Measurements from ENCODE around the gene STIP1. TPM values are rescaled to one million over a fixed set of nuclear protein-coding genes. Genes with fewer than 3 reads are reported as not detected.

The STIP1 gene
- polyA plus RNA-seq, 1 donor from 2014 or later = 161 TPM

DNA sequence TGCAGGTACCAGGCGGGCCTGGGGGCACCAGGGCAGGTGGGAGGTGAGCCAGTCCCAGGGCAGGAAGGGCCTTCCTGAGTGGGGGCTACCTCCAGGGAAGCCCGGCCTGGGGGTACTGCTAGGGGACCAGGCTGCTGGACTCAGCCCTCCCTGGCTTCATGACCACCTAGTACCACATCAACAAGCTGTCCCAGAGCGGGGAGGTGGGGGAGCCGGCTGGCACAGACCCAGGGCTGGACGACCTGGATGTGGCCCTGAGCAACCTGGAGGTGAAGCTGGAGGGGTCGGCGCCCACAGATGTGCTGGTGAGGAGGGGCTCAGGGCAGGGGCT lies 33.3 kb downstream of the STIP1 start:
- Histone ChIP-seq H3K27ac (ENCODE audit: low read length) (no peak overlapping the region), H3K79me2 (replicated peaks; ENCODE audit: insufficient read depth, low read length) (no peaks in the 10 kb centered on the region)

GRCh38 chr11:64219755-64220154 lies 33.8 kb downstream of the STIP1 start:
- no peak overlapping the region for H3K9ac ChIP-seq (ENCODE audit: low read length)
- no peak overlapping the region for H3K27ac ChIP-seq (ENCODE audit: low read length)
- H3K9me2 ChIP-seq (ENCODE audit: insufficient read depth, low read length) = no peaks in the 10 kb centered on the region
- H3K9me3 ChIP-seq (ENCODE audit: low read length) = no peaks in the 10 kb centered on the region
- no peak overlapping the region for H3K4me3 ChIP-seq (ENCODE audit: low read length)
- H3K36me3 ChIP-seq (ENCODE audit: insufficient read depth, low read length) = no peaks in the 10 kb centered on the region
- H3K27me3 ChIP-seq (ENCODE audit: insufficient read depth, low read depth, low read length) = no peaks in the 10 kb centered on the region
- TF ChIP-seq EZH2 (IDR thresholded peaks at IDR 0.05; ENCODE audit: borderline replicate concordance, insufficient read depth, low read length, poor library complexity, severe bottlenecking) (no peak), RAD21 (conservative IDR thresholded peaks at IDR 0.05) (no peak), SMC3 (conservative IDR thresholded peaks at IDR 0.05; ENCODE audit: poor library complexity) (no peak)
- H3F3A ChIP-seq (ENCODE audit: insufficient read depth, low read length, poor library complexity, severe bottlenecking) = no peaks in the 10 kb centered on the region
- no peak overlapping the region for H3K4me2 ChIP-seq (ENCODE audit: low read length)
- no peaks in the 10 kb centered on the region for H3K79me2 ChIP-seq (replicated peaks; ENCODE audit: insufficient read depth, low read length)
- H2AFZ ChIP-seq (ENCODE audit: low read depth, low read length) = no peak overlapping the region
- H4K20me1 ChIP-seq (ENCODE audit: insufficient read depth) = no peaks in the 10 kb centered on the region

More for the DNA sequence above, 33.3 kb downstream of the STIP1 start:
- Histone ChIP-seq H3K36me3 (ENCODE audit: insufficient read depth, low read length) (no peaks in the 10 kb centered on the region), H3F3A (ENCODE audit: insufficient read depth, low read length, poor library complexity, severe bottlenecking) (no peaks in the 10 kb centered on the region), H3K4me2 (ENCODE audit: low read length) (no peak overlapping the region), H3K27me3 (ENCODE audit: insufficient read depth, low read depth, low read length) (no peaks in the 10 kb centered on the region), H3K4me3 (ENCODE audit: low read length) (no peak overlapping the region), H3K9ac (ENCODE audit: low read length) (no peak overlapping the region), H2AFZ (ENCODE audit: low read depth, low read length) (no peak overlapping the region), H4K20me1 (ENCODE audit: insufficient read depth) (no peaks in the 10 kb centered on the region), H3K9me3 (ENCODE audit: low read length) (no peaks in the 10 kb centered on the region), H3K9me2 (ENCODE audit: insufficient read depth, low read length) (no peaks in the 10 kb centered on the region)
- no peak for TF ChIP-seq TAF1 (IDR thresholded peaks at IDR 0.05; ENCODE audit: low read depth)
- TF ChIP-seq EP300 (conservative IDR thresholded peaks at IDR 0.05; ENCODE audit: poor library complexity, severe bottlenecking) = no peak
- no peak for TF ChIP-seq RAD21 (conservative IDR thresholded peaks at IDR 0.05)
- TF ChIP-seq MXI1 (conservative IDR thresholded peaks at IDR 0.05; ENCODE audit: poor library complexity, severe bottlenecking) = no peak
- no peak for TF ChIP-seq POLR2AphosphoS5 (IDR thresholded peaks at IDR 0.05)
- no peak for TF ChIP-seq REST (IDR thresholded peaks at IDR 0.05; ENCODE audit: borderline replicate concordance)
- no peak for TF ChIP-seq EZH2 (IDR thresholded peaks at IDR 0.05; ENCODE audit: borderline replicate concordance, insufficient read depth, low read length, poor library complexity, severe bottlenecking)
- no peak for TF ChIP-seq SMC3 (conservative IDR thresholded peaks at IDR 0.05; ENCODE audit: poor library complexity)
- TF ChIP-seq CTCF (IDR thresholded peaks at IDR 0.05; ENCODE audit: poor library complexity, severe bottlenecking) = no peak

- no peaks in the 10 kb centered on the region for H3F3A ChIP-seq (ENCODE audit: insufficient read depth, low read length, poor library complexity, severe bottlenecking)
- no peaks in the 10 kb centered on the region for H3K9me2 ChIP-seq (ENCODE audit: insufficient read depth, low read length)
- no peak overlapping the region for H3K9ac ChIP-seq (ENCODE audit: low read length)
- H3K4me2 ChIP-seq (ENCODE audit: low read length) = no peak overlapping the region
- H3K79me2 ChIP-seq (replicated peaks; ENCODE audit: insufficient read depth, low read length) = no peaks in the 10 kb centered on the region
- no peaks in the 10 kb centered on the region for H4K20me1 ChIP-seq (ENCODE audit: insufficient read depth)
- H3K4me3 ChIP-seq (ENCODE audit: low read length) = no peak overlapping the region
- no peaks in the 10 kb centered on the region for H3K27me3 ChIP-seq (ENCODE audit: insufficient read depth, low read depth, low read length)
- H3K36me3 ChIP-seq (ENCODE audit: insufficient read depth, low read length) = no peaks in the 10 kb centered on the region
- H3K9me3 ChIP-seq (ENCODE audit: low read length) = no peaks in the 10 kb centered on the region
- no peak overlapping the region for H3K27ac ChIP-seq (ENCODE audit: low read length)
- no peak overlapping the region for H2AFZ ChIP-seq (ENCODE audit: low read depth, low read length)
- TF ChIP-seq EZH2 (IDR thresholded peaks at IDR 0.05; ENCODE audit: borderline replicate concordance, insufficient read depth, low read length, poor library complexity, severe bottlenecking) (no peak), POLR2AphosphoS5 (IDR thresholded peaks at IDR 0.05) (no peak), SMC3 (conservative IDR thresholded peaks at IDR 0.05; ENCODE audit: poor library complexity) (no peak), EP300 (conservative IDR thresholded peaks at IDR 0.05; ENCODE audit: poor library complexity, severe bottlenecking) (no peak), CTCF (IDR thresholded peaks at IDR 0.05; ENCODE audit: poor library complexity, severe bottlenecking) (no peak), MXI1 (conservative IDR thresholded peaks at IDR 0.05; ENCODE audit: poor library complexity, severe bottlenecking) (no peak), RAD21 (conservative IDR thresholded peaks at IDR 0.05) (no peak), REST (IDR thresholded peaks at IDR 0.05; ENCODE audit: borderline replicate concordance) (no peak), TAF1 (IDR thresholded peaks at IDR 0.05; ENCODE audit: low read depth) (no peak)
These were observed 34.3 kb downstream of the STIP1 start for GRCh38 chr11:64220271-64220670.
